Breast epithelium (tissue), 3 donors: ENCODE data around the gene DUSP22.

Source experiments
- CTCF ChIP-seq, 3 donors: fragments of 450-650 bp; IDR thresholded peaks; one replicate each; pipeline ENCODE4 v1.5.1; 2016 to 2017; ENCODE audit warnings: antibody characterized with exemption in 3 of 3, mild to moderate bottlenecking in 3 of 3, moderate library complexity in 3 of 3
- POLR2A ChIP-seq: fragments of 450-650 bp; IDR thresholded peaks from one replicate; pipeline ENCODE4 v1.6.1; 2016; ENCODE audit warnings: antibody characterized with exemption, mild to moderate bottlenecking, moderate library complexity

- no peak for TF ChIP-seq CTCF (IDR thresholded peaks at IDR 0.05)
- TF ChIP-seq POLR2A, result no peak
These were observed 45.9 kb upstream of the DUSP22 start for GRCh38 chr6:246352-246751.
